Activated CD4-positive, CD25-positive, alpha-beta regulatory T cell treated with anti-CD3 and anti-CD28 coated beads, Interleukin-2, amount 50 U/mL, for 24 hours (primary cell): ENCODE data around the gene XXYLT1.
"Not testable (repeated sequence)": the region's sequence is repeated elsewhere in the genome, so short reads cannot be mapped to it uniquely, and the experiment has no call there.

Source experiments
- ATAC-seq, 2 donors: fragments of 150-1000 bp; cut with Tn5 transposase; one replicate each; pipeline ENCODE4 v1.10.0; 2021; ENCODE audit warnings: mild to moderate bottlenecking in 1 of 2, moderate library complexity in 1 of 2

XXYLT1 gene

GRCh38 chr3:195250473-195251251 is 20.3 kb downstream of the XXYLT1 start:
- ATAC-seq: peak; percentile 16 to 23

GRCh38 chr3:195249858-195250464 is 21.0 kb downstream of the XXYLT1 start:
- no peak for ATAC-seq

DNA sequence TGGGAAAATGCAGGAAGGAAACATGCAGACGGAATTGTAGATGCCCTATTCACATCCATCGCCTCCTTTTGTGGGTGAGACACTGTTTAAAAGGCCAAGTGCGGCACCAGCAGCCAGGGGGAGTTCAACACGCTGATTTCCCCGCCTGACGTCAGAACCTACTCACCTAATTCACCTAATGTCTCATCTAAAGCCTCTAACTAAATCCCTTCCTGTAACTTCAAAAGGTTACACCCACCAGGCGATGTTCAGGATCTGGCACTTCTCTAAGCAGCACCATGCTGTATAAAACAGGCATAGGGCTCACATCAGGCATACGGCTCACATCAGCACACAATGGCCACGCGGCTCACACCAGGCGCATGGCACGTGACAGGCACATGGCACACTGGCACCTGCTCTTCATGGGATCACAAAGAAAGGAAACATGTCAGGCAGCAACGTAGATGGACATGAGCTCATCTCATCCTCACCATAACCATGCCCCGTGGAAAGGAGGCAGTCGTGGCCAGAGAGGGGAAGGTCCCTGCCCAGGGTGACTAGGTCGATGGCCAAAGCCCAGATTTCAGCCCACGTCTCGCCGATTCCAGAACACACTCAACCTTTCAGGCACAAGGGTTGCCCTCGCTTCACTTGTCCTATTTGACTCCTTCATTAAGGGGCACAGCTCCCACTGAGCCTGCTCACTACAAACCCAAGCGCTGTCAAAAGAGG is 21.7 kb downstream of the XXYLT1 start:
- ATAC-seq: no peak

- ATAC-seq: no peak
Observed at GRCh38 chr3:195248281-195248680, 22.7 kb downstream of the XXYLT1 start.

- no peak for ATAC-seq
Observed at GRCh38 chr3:195247863-195248189, 23.1 kb downstream of the XXYLT1 start.

GRCh38 chr3:195247086-195247862 is 23.7 kb downstream of the XXYLT1 start:
- ATAC-seq: no peak

DNA sequence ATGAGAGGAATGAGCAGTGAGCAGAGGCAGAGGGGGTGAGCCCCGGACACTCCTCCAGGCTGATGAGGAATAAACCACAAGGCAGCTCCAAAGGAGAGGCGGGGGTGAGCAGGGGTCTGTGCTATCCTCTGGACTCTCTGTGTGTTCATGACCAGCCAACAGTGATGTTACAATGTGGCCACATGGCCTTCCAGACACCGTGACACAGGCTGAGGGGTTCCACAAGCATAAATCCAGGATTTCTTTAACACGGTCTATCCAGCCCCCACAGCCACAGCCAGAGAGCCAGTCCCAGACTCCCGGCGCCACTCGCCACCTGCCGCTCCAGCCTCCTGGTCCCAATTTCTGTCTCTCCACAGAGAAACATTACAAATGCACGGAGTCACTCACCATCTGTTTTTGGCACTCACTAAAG is 24.4 kb downstream of the XXYLT1 start:
- no peak for ATAC-seq

GRCh38 chr3:195245531-195245951 is 25.4 kb downstream of the XXYLT1 start:
- no peak for ATAC-seq

DNA sequence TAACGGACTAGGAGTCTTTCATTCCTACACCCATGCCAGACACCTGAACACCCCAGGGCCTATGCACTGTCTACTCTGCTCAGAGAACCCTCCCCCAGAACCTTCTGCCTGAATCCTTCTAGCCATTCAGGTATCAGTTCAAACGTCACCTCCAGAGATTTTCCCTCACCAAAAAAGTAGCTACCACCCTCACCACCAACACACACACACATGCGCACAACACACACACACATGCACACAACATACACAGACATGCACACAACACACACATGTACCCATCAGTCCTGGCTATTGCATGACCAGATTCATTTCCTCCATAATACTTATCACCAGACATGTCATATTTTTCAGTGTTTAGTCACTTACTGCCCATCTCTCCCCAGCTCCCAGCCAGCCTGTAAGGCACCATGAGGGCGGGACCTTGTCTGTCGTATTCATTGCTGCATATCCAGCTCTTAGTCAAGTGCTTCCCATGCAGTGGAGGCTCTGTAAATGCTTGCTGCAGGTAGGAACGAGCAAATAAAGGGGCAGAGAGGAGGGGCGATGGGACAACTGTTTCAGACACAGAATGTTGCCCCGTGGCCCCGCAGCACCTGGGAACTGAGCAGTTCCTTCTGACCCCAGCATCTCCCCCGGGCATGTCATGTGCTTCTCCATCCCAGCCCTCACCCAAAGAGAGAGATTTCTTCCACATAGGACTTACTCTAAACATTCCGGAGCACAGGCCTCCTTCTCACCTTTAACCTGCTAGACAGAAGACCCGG is 29.2 kb downstream of the XXYLT1 start:
- no peak for ATAC-seq

GRCh38 chr3:195240939-195241338 is 30.0 kb downstream of the XXYLT1 start:
- no peak for ATAC-seq

DNA sequence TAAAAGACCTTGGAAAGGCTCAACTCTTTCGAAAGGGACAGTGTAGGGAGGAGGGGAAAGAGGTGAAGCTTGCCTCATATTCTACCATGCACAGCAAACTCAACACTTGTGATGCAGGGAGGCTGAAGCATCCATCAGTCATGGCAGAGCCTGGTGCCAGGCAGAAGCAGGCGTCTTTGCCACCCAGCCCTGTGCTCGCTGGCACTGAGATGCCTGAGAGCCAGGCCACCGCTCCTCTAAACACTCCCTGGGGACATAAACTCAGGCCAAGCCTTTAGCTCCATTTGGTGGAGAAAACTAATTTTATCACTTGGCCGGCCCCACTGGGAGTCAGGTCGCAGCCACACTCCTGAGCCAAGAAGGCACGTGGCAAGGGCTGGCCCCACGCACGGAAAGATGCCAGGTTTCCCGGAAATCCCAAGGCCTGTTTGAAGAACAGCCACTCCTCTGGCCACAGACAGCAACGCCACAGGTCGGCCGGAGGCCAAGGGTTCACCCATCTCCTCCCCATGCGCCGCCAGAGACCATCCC is 30.7 kb downstream of the XXYLT1 start:
- ATAC-seq: no peak

DNA sequence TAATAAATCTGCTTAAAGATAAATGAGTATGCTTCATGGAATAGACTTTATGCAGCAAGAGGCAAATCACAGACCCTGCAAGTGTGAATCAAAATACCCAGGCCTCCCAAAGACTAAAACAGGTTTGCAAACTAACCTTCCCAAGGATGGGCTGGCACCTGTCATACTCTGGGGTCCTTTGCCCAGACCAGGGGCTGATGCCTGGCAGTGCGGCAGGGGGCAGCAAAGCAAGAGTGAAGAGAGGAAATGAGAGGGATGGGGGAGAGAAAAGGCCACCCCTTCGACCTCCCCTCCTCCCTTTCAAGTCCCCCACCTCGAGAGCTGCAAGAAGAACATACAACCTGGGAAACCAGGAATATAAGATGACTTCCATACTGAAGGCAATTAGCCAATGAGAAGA is 31.8 kb downstream of the XXYLT1 start:
- ATAC-seq: no peak

- ATAC-seq: no peak
Observed at GRCh38 chr3:195238586-195239118, 32.3 kb downstream of the XXYLT1 start.

- no peak for ATAC-seq
Observed at GRCh38 chr3:195238081-195238571, 32.8 kb downstream of the XXYLT1 start.

- ATAC-seq: no peak
Observed at GRCh38 chr3:195236801-195237570, 34.0 kb downstream of the XXYLT1 start.

GRCh38 chr3:195236076-195236798 is 34.7 kb downstream of the XXYLT1 start:
- no peak for ATAC-seq

- no peak for ATAC-seq
Observed at GRCh38 chr3:195230244-195230643, 40.7 kb downstream of the XXYLT1 start.

GRCh38 chr3:195228886-195229285 is 42.1 kb downstream of the XXYLT1 start:
- ATAC-seq: not testable (repeated sequence)

DNA sequence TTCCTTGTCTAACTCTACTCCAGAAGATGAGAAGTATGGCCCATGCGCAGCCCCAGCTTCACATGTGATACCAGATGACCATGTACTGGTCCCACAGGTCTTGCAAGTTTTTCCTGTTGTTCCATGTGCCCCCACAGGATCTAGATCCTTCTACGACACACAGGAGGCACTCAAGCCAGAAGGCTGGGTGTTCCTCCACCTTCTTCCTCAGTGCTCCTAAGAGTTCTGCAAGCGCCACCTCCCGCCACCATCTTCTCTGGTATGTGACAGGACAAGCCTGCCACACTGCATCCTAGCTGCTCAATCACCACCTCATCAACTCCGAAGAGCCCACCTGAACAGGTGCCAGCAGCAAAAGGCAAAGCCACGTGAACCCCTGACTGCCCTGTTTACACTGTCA is 43.1 kb downstream of the XXYLT1 start:
- no peak for ATAC-seq

- peak in 1 of 2 donors; percentile 48 for ATAC-seq
Observed at GRCh38 chr3:195226900-195227447, 44.0 kb downstream of the XXYLT1 start.
